ENCODE results near the gene CBX8. TPM values are rescaled to one million over a fixed set of nuclear protein-coding genes. Genes with fewer than 3 reads are reported as not detected.

Gene CBX8
- total and polyA plus RNA-seq, 2 of the 8 experiments (the other 6 are each of a cell fraction or from before 2014, with no cell fraction given): 0.09 to 2.1 TPM

DNA sequence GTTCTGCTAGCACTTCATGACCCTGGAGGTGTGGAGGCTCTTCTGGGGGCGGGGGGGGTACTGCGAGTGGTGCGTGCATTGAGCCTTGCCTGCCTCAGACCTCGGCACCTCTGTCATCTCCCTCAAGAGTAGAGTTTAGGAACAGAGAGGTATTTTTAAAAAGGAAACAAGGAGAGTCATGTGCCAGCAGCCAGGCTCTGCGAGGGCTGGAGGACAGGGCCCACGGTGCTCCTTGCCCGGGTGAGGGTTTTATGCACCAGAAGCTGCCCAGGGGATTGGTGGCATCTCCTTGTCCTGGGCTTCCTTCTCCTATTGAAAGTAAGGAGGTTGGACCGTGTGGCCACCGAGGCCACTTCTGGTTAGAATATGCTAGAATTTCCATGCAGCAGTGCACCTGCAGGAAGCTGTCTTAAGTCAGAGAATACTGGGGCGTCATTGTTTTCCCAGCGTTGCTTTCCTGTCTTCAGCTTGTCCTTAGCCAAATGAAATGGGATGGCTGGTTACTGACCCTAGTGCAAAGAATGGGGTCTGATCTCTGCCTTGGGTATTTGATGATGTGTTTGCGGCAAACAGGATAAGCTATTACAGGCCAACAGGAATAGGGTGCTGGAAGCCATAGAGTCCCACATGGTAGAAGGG, 15.7 kb downstream of the CBX8 start:
- Histone ChIP-seq H4K8ac (ENCODE audit: extremely low read depth, insufficient read depth, low read length) (no peak overlapping the region), H3K4me1 (replicated peaks in 1 of 4; ENCODE audit: control insufficient read depth in 3 of 4, insufficient read depth in 4 of 4, low read length in 3 of 4) (peaks cover 4 to 26% (median 15%) of the 10 kb centered on the region in 4 experiments), H3K9ac (replicated peaks in 1 of 4; ENCODE audit: extremely low read depth in 1 of 4, low read depth in 3 of 4, low read length in 3 of 4) (no peak overlapping the region), H2BK5ac (ENCODE audit: low read depth, low read length) (no peak overlapping the region), H2BK15ac (ENCODE audit: low read length) (no peak overlapping the region), H2AFZ (ENCODE audit: low read length) (no peak overlapping the region), H2AK5ac (ENCODE audit: low read depth, low read length) (no peak overlapping the region), H2BK12ac (ENCODE audit: low read depth, low read length) (no peak overlapping the region), H3K9me3 (ENCODE audit: insufficient read depth in 2 of 2, low read depth in 1 of 2, low read length in 1 of 2) (no peaks in the 10 kb centered on the region), H4K20me1 (replicated peaks in 1 of 2; ENCODE audit: control insufficient read depth in 1 of 2, insufficient read depth in 2 of 2, low read length in 2 of 2) (peaks cover 27 to 48% of the 10 kb centered on the region in 2 experiments), H4K5ac (ENCODE audit: insufficient read length, low read depth, low read length) (no peak overlapping the region), H3K27ac (ENCODE audit: low read depth, low read length) (no peak overlapping the region), H3K23me2 (ENCODE audit: low read depth, low read length) (peaks cover 10% of the 10 kb centered on the region), H3K18ac (ENCODE audit: extremely low read depth, low read length) (no peak overlapping the region), H3K14ac (ENCODE audit: insufficient read length) (no peak overlapping the region), H3K4me3 (ENCODE audit: extremely low read depth in 1 of 4, insufficient read depth in 2 of 4, low read depth in 3 of 4, low read length in 4 of 4) (no peak overlapping the region), H2BK20ac (ENCODE audit: low read length) (no peak overlapping the region), H3K23ac (ENCODE audit: insufficient read length) (no peak overlapping the region), H3K36me3 (ENCODE audit: control insufficient read depth in 2 of 4, insufficient read depth in 4 of 4, low read length in 3 of 4) (peaks cover 25 to 65% (median 47%) of the 10 kb centered on the region in 4 experiments; a peak in 7 of 8 replicates), H3K79me2 (ENCODE audit: control insufficient read depth in 1 of 2, insufficient read depth in 2 of 2, low read length in 2 of 2) (peaks cover 0 to 29% of the 10 kb centered on the region in 2 experiments; a peak in 2 of 4 replicates), H3K56ac (replicated peaks; ENCODE audit: insufficient read length, low read depth, low read length) (no peak overlapping the region), H3K27me3 (replicated peaks in 1 of 4; ENCODE audit: control insufficient read depth in 3 of 4, extremely low read depth in 1 of 4, insufficient read depth in 3 of 4, low read length in 3 of 4) (no peaks in the 10 kb centered on the region), H3K4ac (replicated peaks; ENCODE audit: insufficient read length, low read depth, low read length) (no peak overlapping the region), H3K4me2 (ENCODE audit: insufficient read depth in 1 of 2, low read depth in 2 of 2, low read length in 2 of 2) (no peak overlapping the region), H3K79me1 (ENCODE audit: low read depth, low read length) (peaks cover 34% of the 10 kb centered on the region), H2BK120ac (replicated peaks; ENCODE audit: low read depth, low read length) (no peak overlapping the region), H4K91ac (replicated peaks; ENCODE audit: insufficient read length, low read length) (no peak overlapping the region)
- POLR2A ChIA-PET (ENCODE audit: partially characterized antibody): interaction anchor here (0.5 to 4.2 kb wide), 9 partner anchors 8 to 54 kb away, joined by 3 to 18 read pairs (median 4); partner anchors contain the start of gene CBX8
- FAIRE-seq (no peak), DNase-seq (ENCODE audit: low read depth in 1 of 2, low spot score in 2 of 2) (no peak)
- CTCF ChIA-PET (ENCODE audit: partially characterized antibody): interaction anchor here (0.8 to 2.5 kb wide), 8 partner anchors 8 to 388 kb away, joined by 3 to 10 read pairs (median 3); no protein-coding TSS in a partner anchor
- 90% methylated on average over 12 of the region's 12 CpGs; no CpG with 5 or more reads in 1 of the 2 experiments for WGBS, 2 experiments (ENCODE audit: extremely low coverage in 1 of 2, insufficient coverage in 1 of 2, insufficient read length in 1 of 2, insufficient replicate concordance in 2 of 2, low coverage in 1 of 2, low lambda C conversion rate in 2 of 2, missing lambda C conversion rate in 1 of 2)
- TF ChIP-seq CHD2 (IDR thresholded peaks at IDR 0.05; ENCODE audit: low read length) (no peak), NANOG (IDR thresholded peaks at IDR 0.05; ENCODE audit: insufficient read depth, low read depth, low read length, poor library complexity, severe bottlenecking) (no peak), POLR2A (IDR thresholded peaks at IDR 0.05; ENCODE audit: control extremely low read depth in 1 of 2, low read depth in 2 of 2, low read length in 2 of 2) (peak in 1 of 2 experiments; percentile 41; a peak in 2 of 3 replicates), ASH2L (IDR thresholded peaks at IDR 0.05; ENCODE audit: low read length) (no peak), JUN (IDR thresholded peaks at IDR 0.05; ENCODE audit: low read depth, low read length) (no peak), EP300 (IDR thresholded peaks at IDR 0.05; ENCODE audit: borderline replicate concordance in 1 of 2, low read depth in 2 of 2, low read length in 2 of 2) (no peak), BCL11A (IDR thresholded peaks at IDR 0.05; ENCODE audit: low read depth in 2 of 2, low read length in 2 of 2) (no peak), CREB1 (IDR thresholded peaks at IDR 0.05) (no peak), CEBPB (IDR thresholded peaks at IDR 0.05; ENCODE audit: low read depth, low read length) (no peak)
- TF ChIP-seq, protein P1, sequence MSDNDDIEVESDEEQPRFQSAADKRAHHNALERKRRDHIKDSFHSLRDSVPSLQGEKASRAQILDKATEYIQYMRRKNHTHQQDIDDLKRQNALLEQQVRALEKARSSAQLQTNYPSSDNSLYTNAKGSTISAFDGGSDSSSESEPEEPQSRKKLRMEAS (IDR thresholded peaks at IDR 0.05): no peak
- TF ChIP-seq, protein P2, sequence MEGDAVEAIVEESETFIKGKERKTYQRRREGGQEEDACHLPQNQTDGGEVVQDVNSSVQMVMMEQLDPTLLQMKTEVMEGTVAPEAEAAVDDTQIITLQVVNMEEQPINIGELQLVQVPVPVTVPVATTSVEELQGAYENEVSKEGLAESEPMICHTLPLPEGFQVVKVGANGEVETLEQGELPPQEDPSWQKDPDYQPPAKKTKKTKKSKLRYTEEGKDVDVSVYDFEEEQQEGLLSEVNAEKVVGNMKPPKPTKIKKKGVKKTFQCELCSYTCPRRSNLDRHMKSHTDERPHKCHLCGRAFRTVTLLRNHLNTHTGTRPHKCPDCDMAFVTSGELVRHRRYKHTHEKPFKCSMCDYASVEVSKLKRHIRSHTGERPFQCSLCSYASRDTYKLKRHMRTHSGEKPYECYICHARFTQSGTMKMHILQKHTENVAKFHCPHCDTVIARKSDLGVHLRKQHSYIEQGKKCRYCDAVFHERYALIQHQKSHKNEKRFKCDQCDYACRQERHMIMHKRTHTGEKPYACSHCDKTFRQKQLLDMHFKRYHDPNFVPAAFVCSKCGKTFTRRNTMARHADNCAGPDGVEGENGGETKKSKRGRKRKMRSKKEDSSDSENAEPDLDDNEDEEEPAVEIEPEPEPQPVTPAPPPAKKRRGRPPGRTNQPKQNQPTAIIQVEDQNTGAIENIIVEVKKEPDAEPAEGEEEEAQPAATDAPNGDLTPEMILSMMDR (IDR thresholded peaks at IDR 0.05; ENCODE audit: control extremely low read depth in 1 of 3, insufficient read depth in 1 of 3, low read depth in 1 of 3, low read length in 3 of 3): no peak

Data from H1 (cell line).